IMR-90 (cell line): ENCODE results near the gene GPATCH8. TPM values are rescaled to one million over a fixed set of nuclear protein-coding genes. Genes with fewer than 3 reads are reported as not detected.

ENCODE experiments used
- ATAC-seq: fragments of 200-7000 bp; cut with Tn5 transposase; 2 replicates; pipeline ENCODE4 v1.9.1; 2020; ENCODE audit warnings: low read depth, mild to moderate bottlenecking, moderate library complexity
- BruUV-seq: library from RNA; stranded (reverse); fragments of 400-500 nt; replicated peaks from 2 replicates; lab custom pipeline; 2021; lab: Mats Ljungman, UMichigan
- CTCF ChIA-PET: fragments of 300-600 bp; formaldehyde crosslinking; extraction: SDS; loops from one replicate; lab custom pipeline; 2021; ENCODE audit warnings: antibody characterized with exemption; lab: Yijun Ruan, JAX
- POLR2A ChIA-PET: fragments of 300-600 bp; sonication (Branson Sonifier 250); formaldehyde crosslinking; loops from one replicate; lab custom pipeline; 2022; ENCODE audit warnings: antibody characterized with exemption; ENCODE audit not compliant: unreplicated experiment; lab: Charles Lee
- DNase-seq: peaks from one replicate; pipeline ENCODE4 v3.0.0; 2013
- H2AFZ ChIP-seq: replicated peaks from 2 replicates; pipeline ENCODE3; 2013; ENCODE audit warnings: low read length, mild to moderate bottlenecking; ENCODE audit not compliant: poor library complexity
- H2AK5ac ChIP-seq: 2 replicates; pipeline ENCODE4 v1.6.1; 2013; ENCODE audit warnings: low read depth, low read length, inconsistent platforms
- H2AK9ac ChIP-seq: replicated peaks from 2 replicates; pipeline ENCODE3; 2013; ENCODE audit warnings: mild to moderate bottlenecking, low read depth, low read length, moderate library complexity; ENCODE audit not compliant: poor library complexity
- H2BK120ac ChIP-seq: 2 replicates; pipeline ENCODE4 v1.6.1; 2013; ENCODE audit warnings: low read depth, low read length, inconsistent platforms
- H2BK15ac ChIP-seq: 3 replicates; pipeline ENCODE4 v1.6.1; 2013; ENCODE audit warnings: low read depth, low read length, inconsistent platforms
- H2BK20ac ChIP-seq: 2 replicates; pipeline ENCODE4 v1.6.1; 2013; ENCODE audit warnings: low read depth, mild to moderate bottlenecking, inconsistent platforms, low read length, moderate library complexity
- H2BK5ac ChIP-seq: 2 replicates; pipeline ENCODE4 v1.6.1; 2013; ENCODE audit warnings: mild to moderate bottlenecking, low read depth, low read length, inconsistent platforms; ENCODE audit not compliant: poor library complexity, severe bottlenecking
- H3K14ac ChIP-seq: replicated peaks from 2 replicates; pipeline ENCODE4 v1.6.1; 2013; ENCODE audit warnings: low read depth, low read length, inconsistent platforms
- H3K18ac ChIP-seq: 2 replicates; pipeline ENCODE4 v1.6.1; 2013; ENCODE audit warnings: low read depth, low read length, control low read depth
- H3K23ac ChIP-seq: 2 replicates; pipeline ENCODE4 v1.6.1; 2013; ENCODE audit warnings: low read depth, low read length, inconsistent platforms
- H3K27ac ChIP-seq: 2 replicates; pipeline ENCODE4 v1.5.1; 2013; ENCODE audit warnings: mild to moderate bottlenecking, control low read depth, low read length; ENCODE audit not compliant: insufficient read depth
- H3K27me3 ChIP-seq: 2 replicates; pipeline ENCODE4 v1.6.1; 2013; ENCODE audit warnings: low read length; ENCODE audit not compliant: control insufficient read depth, insufficient read depth
- H3K36me3 ChIP-seq: 2 replicates; pipeline ENCODE4 v1.6.1; 2013; ENCODE audit warnings: low read length, mixed read lengths; ENCODE audit not compliant: control insufficient read depth, insufficient read depth
- H3K4ac ChIP-seq: 2 replicates; pipeline ENCODE4 v1.6.1; 2013; ENCODE audit warnings: low read depth, low read length, inconsistent platforms
- H3K4me1 ChIP-seq: 2 replicates; pipeline ENCODE4 v1.6.1; 2013; ENCODE audit warnings: low read length, mixed read lengths; ENCODE audit not compliant: control insufficient read depth, insufficient read depth
- H3K4me2 ChIP-seq: 2 replicates; pipeline ENCODE4 v1.6.1; 2013; ENCODE audit warnings: low read depth, mild to moderate bottlenecking, control low read depth, low read length, moderate library complexity
- H3K4me3 ChIP-seq: 2 replicates; pipeline ENCODE4 v1.5.1; 2013; ENCODE audit warnings: low read depth, mild to moderate bottlenecking, control low read depth, low read length, moderate library complexity; ENCODE audit not compliant: insufficient read depth
- H3K56ac ChIP-seq: 2 replicates; pipeline ENCODE4 v1.6.1; 2013; ENCODE audit warnings: low read length, inconsistent platforms; ENCODE audit not compliant: insufficient read depth; ENCODE audit errors: extremely low read depth
- H3K79me1 ChIP-seq, 2 experiments: 2 replicates each; pipeline ENCODE4 v1.6.1; 2013; ENCODE audit warnings: low read length in 2 of 2, inconsistent platforms in 1 of 2, low read depth in 1 of 2
- H3K9ac ChIP-seq: 2 replicates; pipeline ENCODE4 v1.6.1; 2013; ENCODE audit warnings: low read depth, low read length, control low read depth
- H3K9me1 ChIP-seq: 2 replicates; pipeline ENCODE4 v1.6.1; 2013; ENCODE audit warnings: low read length, inconsistent platforms; ENCODE audit not compliant: insufficient read depth
- H3K9me3 ChIP-seq: 2 replicates; pipeline ENCODE4 v1.6.1; 2013; ENCODE audit warnings: low read length; ENCODE audit not compliant: control insufficient read depth, insufficient read depth
- H4K20me1 ChIP-seq: 2 replicates; pipeline ENCODE4 v1.6.1; 2013; ENCODE audit warnings: low read length, inconsistent platforms; ENCODE audit not compliant: insufficient read depth
- H4K5ac ChIP-seq: 2 replicates; pipeline ENCODE4 v1.6.1; 2013; ENCODE audit warnings: mild to moderate bottlenecking, low read depth, low read length, control low read depth
- H4K8ac ChIP-seq, 2 experiments: 2 replicates each; pipeline ENCODE4 v1.6.1; 2013; ENCODE audit warnings: low read depth in 2 of 2, low read length in 2 of 2, control low read depth in 1 of 2, inconsistent platforms in 1 of 2
- H4K91ac ChIP-seq: 2 replicates; pipeline ENCODE4 v1.6.1; 2013; ENCODE audit warnings: low read depth, low read length, inconsistent platforms; ENCODE audit not compliant: insufficient read depth
- BHLHE40 ChIP-seq: fragments of 150-350 bp; IDR thresholded peaks from 2 replicates; pipeline ENCODE4 v1.6.1; 2016; ENCODE audit warnings: mild to moderate bottlenecking, low read depth, low read length
- CEBPB ChIP-seq: IDR thresholded peaks from 2 replicates; pipeline ENCODE4 v1.6.1; 2012; ENCODE audit warnings: low read depth, low read length, improper control_type of control experiment
- CTCF ChIP-seq: conservative IDR thresholded peaks from 2 replicates; pipeline ENCODE4 v1.5.1; 2012; ENCODE audit warnings: mild to moderate bottlenecking, low read depth, low read length, improper control_type of control experiment
- FOS ChIP-seq: fragments of 150-350 bp; IDR thresholded peaks from 2 replicates; pipeline ENCODE4 v1.6.1; 2016; ENCODE audit warnings: low read depth, low read length
- MAZ ChIP-seq: IDR thresholded peaks from 2 replicates; pipeline ENCODE4 v1.6.1; 2012; ENCODE audit warnings: low read depth, mild to moderate bottlenecking, low read length, improper control_type of control experiment, moderate library complexity, borderline replicate concordance
- NFE2L2 ChIP-seq: fragments of 150-350 bp; IDR thresholded peaks from 2 replicates; pipeline ENCODE4 v1.6.1; 2016; ENCODE audit warnings: low read depth, mild to moderate bottlenecking, low read length
- POLR2A ChIP-seq: IDR thresholded peaks from 2 replicates; pipeline ENCODE4 v1.6.1; 2012; ENCODE audit warnings: mild to moderate bottlenecking, low read depth, low read length
- RCOR1 ChIP-seq: IDR thresholded peaks from 2 replicates; pipeline ENCODE4 v1.6.1; 2012; ENCODE audit warnings: mild to moderate bottlenecking, low read length, improper control_type of control experiment; ENCODE audit not compliant: insufficient replicate concordance
- RFX5 ChIP-seq: IDR thresholded peaks from 2 replicates; pipeline ENCODE4 v1.8.0; 2012; ENCODE audit warnings: low read depth, mild to moderate bottlenecking, low read length, moderate library complexity
- SMC3 ChIP-seq: fragments of 150-350 bp; IDR thresholded peaks from 2 replicates; pipeline ENCODE4 v1.6.1; 2016; ENCODE audit warnings: low read depth, mild to moderate bottlenecking, antibody characterized with exemption, low read length, moderate library complexity
- USF2 ChIP-seq: fragments of 150-350 bp; IDR thresholded peaks from 2 replicates; pipeline ENCODE4 v1.6.1; 2017; ENCODE audit warnings: mild to moderate bottlenecking, antibody characterized with exemption, low read length, low read depth
- WGBS, 2 experiments: methylation state at CpG; one replicate each; pipeline versions ENCODE4 v1.1.5 to v1.1.7; 2013; ENCODE audit warnings: missing lambda C conversion rate in 2 of 2; ENCODE audit not compliant: insufficient read length in 1 of 2; ENCODE audit errors: extremely low coverage in 2 of 2; 5-methylcytosine and 5-hydroxymethylcytosine counted together
- dilution Hi-C: fragments of 300-500 bp; cut with HindIII; formaldehyde crosslinking; loops from one replicate; pipeline ENCODE4 v1.14.3; 2018; ENCODE audit warnings: low sequenced_read_pairs; ENCODE audit not compliant: unreplicated experiment
- in situ Hi-C: fragments of 300-500 bp; cut with MboI; formaldehyde crosslinking; loops from 3 replicates; pipeline ENCODE4 v1.14.3; 2019; ENCODE audit warnings: low sequenced_read_pairs, inconsistent platforms, mixed read lengths
- intact Hi-C: fragments of 100-400 bp; cut with micrococcal nuclease; formaldehyde crosslinking; loops from 2 replicates; pipeline ENCODE4 v1.10.0; 2022
- polyA plus RNA-seq, 3 experiments: library from polyadenylated mRNA; depleted of rRNA; stranded (reverse); fragments of >200 nt; gene quantifications; 2 replicates each; pipeline ENCODE4 v1.2.3, GENCODE V29; 2012; ENCODE audit warnings: low replicate concordance in 1 of 3
- total RNA-seq: library from RNA; depleted of rRNA; stranded (reverse); fragments of >200 nt; gene quantifications from 2 replicates; pipeline ENCODE4 v1.2.3, GENCODE V29; 2012
- TF ChIP-seq, protein P1 (sequence below): fragments of 150-350 bp; IDR thresholded peaks from 2 replicates; pipeline ENCODE4 v1.6.1; 2016; ENCODE audit warnings: low read depth, mild to moderate bottlenecking, low read length, moderate library complexity, borderline replicate concordance

GPATCH8 gene
- total and polyA plus RNA-seq, 2 of the 4 experiments (the other 2 are of a cell fraction), result 8.8 to 13.2 TPM

GRCh38 chr17:44465276-44465675 is 37.9 kb downstream of the GPATCH8 start:
- peaks cover 8% of the 10 kb centered on the region for H3K36me3 ChIP-seq
- ChIA-PET CTCF (no interaction called here), POLR2A (no interaction called here)
- no peak overlapping the region for H3K4me3 ChIP-seq
- H3K9me1 ChIP-seq, result 0 out of 2 replicates have a peak, but pooled peaks cover 3% of the 10 kb centered on the region
- H4K5ac ChIP-seq, result no peak overlapping the region
- TF ChIP-seq CEBPB (no peak), MAZ (no peak), BHLHE40 (no peak), RCOR1 (no peak), RFX5 (no peak), CTCF (no peak), USF2 (no peak), FOS (no peak), SMC3 (no peak), POLR2A (no peak), NFE2L2 (no peak)
- TF ChIP-seq, protein P1, sequence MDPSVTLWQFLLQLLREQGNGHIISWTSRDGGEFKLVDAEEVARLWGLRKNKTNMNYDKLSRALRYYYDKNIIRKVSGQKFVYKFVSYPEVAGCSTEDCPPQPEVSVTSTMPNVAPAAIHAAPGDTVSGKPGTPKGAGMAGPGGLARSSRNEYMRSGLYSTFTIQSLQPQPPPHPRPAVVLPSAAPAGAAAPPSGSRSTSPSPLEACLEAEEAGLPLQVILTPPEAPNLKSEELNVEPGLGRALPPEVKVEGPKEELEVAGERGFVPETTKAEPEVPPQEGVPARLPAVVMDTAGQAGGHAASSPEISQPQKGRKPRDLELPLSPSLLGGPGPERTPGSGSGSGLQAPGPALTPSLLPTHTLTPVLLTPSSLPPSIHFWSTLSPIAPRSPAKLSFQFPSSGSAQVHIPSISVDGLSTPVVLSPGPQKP, result no peak
- no peak overlapping the region for H3K4ac ChIP-seq
- H2BK5ac ChIP-seq, result no peak overlapping the region
- dilution Hi-C loops, result no loop called here
- no CpG with 5 or more reads among the region's 2 CpGs for WGBS, 2 experiments
- no peak overlapping the region for H2AK9ac ChIP-seq
- DNase-seq (no peak), ATAC-seq (no peak)
- no peak overlapping the region for H4K91ac ChIP-seq
- H3K27me3 ChIP-seq, result no peaks in the 10 kb centered on the region
- H3K4me1 ChIP-seq, result peaks cover 5% of the 10 kb centered on the region
- BruUV-seq, result no TSS peak
- H2AK5ac ChIP-seq, result no peak overlapping the region
- no peak overlapping the region for H4K8ac ChIP-seq
- peaks cover 39% of the 10 kb centered on the region for H4K20me1 ChIP-seq
- H3K9me3 ChIP-seq, result no peaks in the 10 kb centered on the region
- H2BK120ac ChIP-seq, result no peak overlapping the region
- peaks cover 38 to 63% of the 10 kb centered on the region in 2 experiments; a peak in 3 of 4 replicates for H3K79me1 ChIP-seq
- no peak overlapping the region for H3K9ac ChIP-seq
- no peak overlapping the region for H3K27ac ChIP-seq
- in situ Hi-C loops, result no loop called here
- H3K56ac ChIP-seq, result no peak overlapping the region
- no peak overlapping the region for H3K4me2 ChIP-seq
- no peak overlapping the region for H2BK20ac ChIP-seq
- H2AFZ ChIP-seq, result no peak overlapping the region
- H3K23ac ChIP-seq, result no peak overlapping the region
- H2BK15ac ChIP-seq, result no peak overlapping the region
- no peak overlapping the region for H3K18ac ChIP-seq
- intact Hi-C loops, result no loop called here
- no peak overlapping the region for H3K14ac ChIP-seq
